Measurements from ENCODE around the gene TRAPPC8. TPM values are rescaled to one million over a fixed set of nuclear protein-coding genes. Genes with fewer than 3 reads are reported as not detected.

Gene TRAPPC8
- total RNA-seq, 1 experiment from 2014 or later, result 30.4 TPM

- POLR2A ChIA-PET, result no interaction called here
- intact Hi-C loops (cut with micrococcal nuclease), result loop anchor here (2.0 kb wide), 1 partner anchor 19 kb away; no protein-coding TSS in a partner anchor
Measured at GRCh38 chr18:31976242-31976641, 33.3 kb upstream of the TRAPPC8 start.

More at GRCh38 chr18:31976242-31976641, 33.3 kb upstream of the TRAPPC8 start:
- DNase-seq (ENCODE audit: low read depth, low spot score), result no peak
- Histone ChIP-seq H3K4me1 (ENCODE audit: control insufficient read depth in 1 of 2, insufficient read depth in 2 of 2, low read length in 2 of 2) (no peaks in the 10 kb centered on the region), H2AFZ (ENCODE audit: low read depth, low read length, poor library complexity, severe bottlenecking) (no peak overlapping the region), H3K27me3 (ENCODE audit: insufficient read depth, low read length) (no peaks in the 10 kb centered on the region), H3K27ac (ENCODE audit: low read depth, low read length) (no peak overlapping the region), H3K4me3 (replicated peaks in 1 of 2; ENCODE audit: low read depth in 1 of 2, low read length in 2 of 2) (no peak overlapping the region), H4K20me1 (ENCODE audit: insufficient read depth) (no peaks in the 10 kb centered on the region), H3K36me3 (ENCODE audit: control insufficient read depth in 1 of 2, insufficient read depth in 2 of 2, low read length in 2 of 2) (no peaks in the 10 kb centered on the region), H3K9ac (ENCODE audit: low read length) (no peak overlapping the region), H3K9me3 (ENCODE audit: control insufficient read depth in 1 of 2, insufficient read depth in 1 of 2, low read depth in 1 of 2, low read length in 2 of 2) (peaks cover 5 to 33% of the 10 kb centered on the region in 2 experiments; a peak in 2 of 4 replicates), H3K9me2 (ENCODE audit: insufficient read depth) (no peaks in the 10 kb centered on the region), H3K4me2 (ENCODE audit: low read length) (no peak overlapping the region), H3K79me2 (ENCODE audit: insufficient read depth, low read length) (no peaks in the 10 kb centered on the region)
- ChIA-PET RAD21 (ENCODE audit: low non-redundant PET in 1 of 2, low total read pairs in 2 of 2, uncharacterized antibody in 2 of 2, unreplicated experiment in 2 of 2) (interaction anchor here in 1 of 2 experiments (0.6 kb wide), 1 partner anchor 120 kb away, joined by 4 read pairs; no protein-coding TSS in a partner anchor), CTCF (interaction anchor here (1.5 to 1.7 kb wide), 2 partner anchors 33 to 96 kb away, joined by 6 read pairs; partner anchors contain the start of gene TRAPPC8)
- BruUV-seq (replicated peaks), result no TSS peak
- ATAC-seq, result no peak
- TF ChIP-seq ZFX (IDR thresholded peaks at IDR 0.05), result no peak
- no peak for TF ChIP-seq RAD21 (IDR thresholded peaks at IDR 0.05; ENCODE audit: low read depth)
- no peak for TF ChIP-seq CTCF (IDR thresholded peaks at IDR 0.05 in 2 of 3, conservative IDR thresholded peaks at IDR 0.05 in 1 of 3; ENCODE audit: borderline replicate concordance in 1 of 3, insufficient read depth in 1 of 3, low read depth in 2 of 3, low read length in 2 of 3)
- TF ChIP-seq TCF7L2 (IDR thresholded peaks at IDR 0.05; ENCODE audit: borderline replicate concordance, extremely low read depth, insufficient read depth, insufficient read length), result no peak
- no peak for TF ChIP-seq SIN3A (IDR thresholded peaks at IDR 0.05; ENCODE audit: low read depth)
- no peak for TF ChIP-seq EGR1 (IDR thresholded peaks at IDR 0.05; ENCODE audit: low read depth)
- no peak for TF ChIP-seq POLR2AphosphoS5 (IDR thresholded peaks at IDR 0.05; ENCODE audit: low read depth, low read length)
